HEK293 (cell line): ENCODE data around the gene PRR3.

ENCODE experiments used
- CTCF ChIA-PET: fragments of 350-600 bp; formaldehyde crosslinking; extraction: SDS; loops from one replicate; lab custom pipeline; 2021; ENCODE audit warnings: antibody characterized with exemption; lab: Yijun Ruan, JAX
- POLR2A ChIA-PET: fragments of 300-600 bp; formaldehyde crosslinking; extraction: SDS; loops from one replicate; lab custom pipeline; 2020; ENCODE audit warnings: antibody characterized with exemption, inconsistent platforms; lab: Yijun Ruan, JAX
- H3K27ac ChIP-seq: fragments of 200-500 bp; sonication (Bioruptor generic); 2 replicates; pipeline ENCODE4 v1.5.1; 2014; ENCODE audit warnings: low read depth, low read length, control low read depth, inconsistent platforms; ENCODE audit errors: extremely low read depth
- H3K36me3 ChIP-seq, 2 experiments: fragments of 200-500 bp in 1 of 2; sonication (Bioruptor generic) in 1 of 2; 1 replicate in 1 of 2; 2 replicates in 1 of 2; pipeline ENCODE4 v1.5.1; 2014 to 2017; ENCODE audit warnings: inconsistent platforms in 2 of 2, low read length in 2 of 2; ENCODE audit not compliant: control insufficient read depth in 2 of 2, insufficient read depth in 1 of 2
- H3K4me1 ChIP-seq: fragments of 200-500 bp; sonication (Bioruptor generic); 2 replicates; pipeline ENCODE4 v1.5.1; 2014; ENCODE audit warnings: mild to moderate bottlenecking, low read length, inconsistent platforms; ENCODE audit not compliant: control insufficient read depth, insufficient read depth
- H3K4me3 ChIP-seq: 2 replicates; pipeline ENCODE4 v1.5.1; 2011; ENCODE audit warnings: low read depth, mild to moderate bottlenecking, control low read depth, low read length, moderate library complexity
- H3K9me3 ChIP-seq: fragments of 200-500 bp; sonication (Bioruptor generic); 2 replicates; pipeline ENCODE4 v1.5.1; 2014; ENCODE audit warnings: low read depth, low read length, inconsistent platforms; ENCODE audit not compliant: control insufficient read depth, insufficient read depth
- KLF7 ChIP-seq: fragments of 450-650 bp; formaldehyde crosslinking; IDR thresholded peaks from 2 replicates; pipeline ENCODE4 v1.5.1; 2016; ENCODE audit warnings: missing biosample characterization, missing genetic modification characterization, borderline replicate concordance
- WT1 ChIP-seq: fragments of 450-650 bp; formaldehyde crosslinking; IDR thresholded peaks from 2 replicates; pipeline ENCODE4 v1.5.1; 2016; ENCODE audit warnings: missing biosample characterization, missing genetic modification characterization
- ZBTB21 ChIP-seq: fragments of 450-650 bp; formaldehyde crosslinking; IDR thresholded peaks from 2 replicates; pipeline ENCODE4 v1.5.1; 2017; ENCODE audit warnings: missing biosample characterization, missing genetic modification characterization
- ZEB2 ChIP-seq: fragments of 450-650 bp; formaldehyde crosslinking; IDR thresholded peaks from 2 replicates; pipeline ENCODE4 v1.5.1; 2016; ENCODE audit warnings: missing biosample characterization, missing genetic modification characterization
- ZNF174 ChIP-seq: fragments of 450-650 bp; formaldehyde crosslinking; IDR thresholded peaks from 2 replicates; pipeline ENCODE4 v1.5.0; 2017; ENCODE audit warnings: missing biosample characterization, mild to moderate bottlenecking, missing genetic modification characterization
- ZNF202 ChIP-seq: fragments of 450-650 bp; formaldehyde crosslinking; IDR thresholded peaks from 2 replicates; pipeline ENCODE4 v1.5.1; 2016; ENCODE audit warnings: missing biosample characterization, missing genetic modification characterization, borderline replicate concordance
- ZNF211 ChIP-seq: fragments of 450-650 bp; formaldehyde crosslinking; IDR thresholded peaks from 2 replicates; pipeline ENCODE4 v1.5.1; 2016; ENCODE audit warnings: low read depth, missing biosample characterization, missing genetic modification characterization
- ZNF280D ChIP-seq: fragments of 450-650 bp; formaldehyde crosslinking; IDR thresholded peaks from 2 replicates; pipeline ENCODE4 v1.5.1; 2016; ENCODE audit warnings: missing biosample characterization, missing genetic modification characterization
- ZNF335 ChIP-seq: fragments of 450-650 bp; formaldehyde crosslinking; conservative IDR thresholded peaks from 2 replicates; pipeline ENCODE4 v1.5.1; 2016; ENCODE audit warnings: missing biosample characterization, missing genetic modification characterization
- ZNF473 ChIP-seq: fragments of 450-650 bp; formaldehyde crosslinking; IDR thresholded peaks from 2 replicates; pipeline ENCODE4 v1.5.1; 2017; ENCODE audit warnings: missing biosample characterization, missing genetic modification characterization
- ZNF548 ChIP-seq: fragments of 450-650 bp; formaldehyde crosslinking; IDR thresholded peaks from 2 replicates; pipeline ENCODE4 v1.5.1; 2016; ENCODE audit warnings: missing biosample characterization, missing genetic modification characterization
- ZNF645 ChIP-seq: fragments of 450-650 bp; formaldehyde crosslinking; IDR thresholded peaks from 2 replicates; pipeline ENCODE4; 2016; ENCODE audit warnings: missing biosample characterization, missing genetic modification characterization
- ZNF776 ChIP-seq: fragments of 450-650 bp; formaldehyde crosslinking; IDR thresholded peaks from 2 replicates; pipeline ENCODE4 v1.5.0; 2017; ENCODE audit warnings: missing biosample characterization, missing genetic modification characterization, borderline replicate concordance
- ZNF792 ChIP-seq: fragments of 450-650 bp; formaldehyde crosslinking; IDR thresholded peaks from 2 replicates; pipeline ENCODE4 v1.5.1; 2016; ENCODE audit warnings: missing biosample characterization, missing genetic modification characterization
- ZNF830 ChIP-seq: fragments of 450-650 bp; IDR thresholded peaks from 2 replicates; pipeline ENCODE4 v1.5.0; 2018; ENCODE audit warnings: missing biosample characterization, missing genetic modification characterization, low read depth, mild to moderate bottlenecking, moderate library complexity
- ZSCAN16 ChIP-seq: fragments of 450-650 bp; formaldehyde crosslinking; IDR thresholded peaks from 2 replicates; pipeline ENCODE4 v1.5.1; 2016; ENCODE audit warnings: missing biosample characterization, missing genetic modification characterization
- ZXDB ChIP-seq: fragments of 450-650 bp; formaldehyde crosslinking; IDR thresholded peaks from 2 replicates; pipeline ENCODE4 v1.5.1; 2016; ENCODE audit warnings: missing biosample characterization, missing genetic modification characterization
- TF ChIP-seq, protein P1 (sequence below): fragments of 450-650 bp; formaldehyde crosslinking; IDR thresholded peaks from 2 replicates; pipeline ENCODE4 v1.5.1; 2017; ENCODE audit warnings: missing biosample characterization, missing genetic modification characterization
- TF ChIP-seq, protein P2 (sequence below): fragments of 450-650 bp; formaldehyde crosslinking; IDR thresholded peaks from 2 replicates; pipeline ENCODE4 v1.5.1; 2016; ENCODE audit warnings: missing biosample characterization, missing genetic modification characterization
- TF ChIP-seq, protein P3 (sequence below): fragments of 450-650 bp; formaldehyde crosslinking; IDR thresholded peaks from 2 replicates; pipeline ENCODE4 v1.5.1; 2016; ENCODE audit warnings: missing biosample characterization, missing genetic modification characterization, low read depth
- TF ChIP-seq, protein P4 (sequence below): fragments of 450-650 bp; formaldehyde crosslinking; IDR thresholded peaks from 2 replicates; pipeline ENCODE4 v1.5.1; 2016; ENCODE audit warnings: missing biosample characterization, missing genetic modification characterization

The PRR3 gene

DNA sequence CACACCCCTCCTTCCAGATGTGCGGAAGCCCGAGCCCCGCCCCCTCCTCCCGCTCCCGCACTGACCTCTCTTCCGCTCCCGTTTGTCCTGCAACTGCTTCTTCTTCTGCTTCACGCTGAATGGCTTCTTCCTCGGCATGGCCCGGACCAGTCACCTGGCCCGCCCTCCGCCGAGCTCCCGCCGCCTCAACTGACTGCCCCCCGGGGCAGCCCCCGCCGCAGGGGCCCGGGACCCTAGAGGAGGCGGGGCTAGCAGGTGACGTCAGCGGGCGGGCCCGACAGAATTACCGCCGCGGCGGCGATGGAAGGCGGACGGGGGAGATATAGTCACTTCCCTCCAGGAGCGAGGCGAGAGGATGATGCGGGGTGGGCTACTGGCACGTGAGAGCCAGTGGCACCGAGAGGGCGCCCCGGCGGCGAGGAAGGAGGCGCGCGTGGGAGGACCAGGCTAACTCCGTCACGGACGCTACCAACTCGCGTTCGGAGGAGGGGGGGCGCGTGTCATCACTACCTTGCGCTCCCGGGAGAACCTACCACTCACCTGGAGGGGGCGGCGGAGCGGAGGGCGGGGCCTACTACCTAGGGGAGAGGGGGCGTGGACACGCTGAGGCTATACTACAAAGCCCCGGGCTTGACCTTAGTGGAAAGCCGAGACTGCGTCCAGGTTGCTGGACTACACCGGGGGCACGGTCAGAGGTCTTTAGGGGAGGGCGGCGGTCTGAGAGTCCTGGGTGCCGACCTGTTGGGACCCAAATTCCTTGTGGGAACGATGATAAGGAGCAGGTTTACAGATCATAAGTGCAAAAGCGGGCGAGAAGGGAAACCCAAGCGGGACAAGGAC lies 809 bp upstream of the PRR3 start, which contains the start of gene GNL1:
Gene GNL1 (minus strand): TSS at position 424 of the 840 bp plus-strand sequence. CDS start 286 bp downstream, at position 138.
- Histone ChIP-seq H3K36me3 (peaks cover 20 to 53% of the 10 kb centered on the region in 2 experiments; a peak in 2 of 3 replicates), H3K9me3 (no peaks in the 10 kb centered on the region), H3K27ac (peak within 1 kb of the TSS; percentile 74), H3K4me3 (peak within 1 kb of the TSS; percentile 86), H3K4me1 (0 out of 2 replicates have a peak, but pooled peaks cover 3% of the 10 kb centered on the region)
- POLR2A ChIA-PET = interaction anchor here (0.5 to 4.1 kb wide), 13 partner anchors 9 to 1959 kb away, joined by 3 to 41 read pairs (median 5); partner anchors contain the start of genes ABCF1, DHX16, MRPS18B and PPP1R10
- CTCF ChIA-PET = interaction anchor here (0.6 to 9.2 kb wide), 4 partner anchors 13 to 116 kb away, joined by 3 to 175 read pairs (median 5); partner anchors contain the start of genes ABCF1 and DHX16
- TF ChIP-seq ZNF202 (no peak), ZNF776 (tag by site-specific recombination) (no peak), WT1 (tag by site-specific recombination) (peak; percentile 79), ZNF211 (tag by site-specific recombination) (no peak), ZNF548 (no peak), ZNF280D (tag by site-specific recombination) (no peak), ZBTB21 (peak; percentile 95), ZNF830 (tag by site-specific recombination) (no peak), ZEB2 (tag by site-specific recombination) (peak; percentile 90), ZNF792 (tag by site-specific recombination) (no peak), KLF7 (peak; percentile 13; the same call in 1 of the 2 replicates), ZNF473 (no peak), ZXDB (tag by site-specific recombination) (peak; percentile 96), ZNF335 (peak; percentile 82), ZSCAN16 (tag by site-specific recombination) (no peak), ZNF645 (tag by site-specific recombination) (no peak), ZNF174 (tag by site-specific recombination) (no peak)
- TF ChIP-seq, protein P1, sequence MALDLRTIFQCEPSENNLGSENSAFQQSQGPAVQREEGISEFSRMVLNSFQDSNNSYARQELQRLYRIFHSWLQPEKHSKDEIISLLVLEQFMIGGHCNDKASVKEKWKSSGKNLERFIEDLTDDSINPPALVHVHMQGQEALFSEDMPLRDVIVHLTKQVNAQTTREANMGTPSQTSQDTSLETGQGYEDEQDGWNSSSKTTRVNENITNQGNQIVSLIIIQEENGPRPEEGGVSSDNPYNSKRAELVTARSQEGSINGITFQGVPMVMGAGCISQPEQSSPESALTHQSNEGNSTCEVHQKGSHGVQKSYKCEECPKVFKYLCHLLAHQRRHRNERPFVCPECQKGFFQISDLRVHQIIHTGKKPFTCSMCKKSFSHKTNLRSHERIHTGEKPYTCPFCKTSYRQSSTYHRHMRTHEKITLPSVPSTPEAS = no peak
- TF ChIP-seq, protein P2, sequence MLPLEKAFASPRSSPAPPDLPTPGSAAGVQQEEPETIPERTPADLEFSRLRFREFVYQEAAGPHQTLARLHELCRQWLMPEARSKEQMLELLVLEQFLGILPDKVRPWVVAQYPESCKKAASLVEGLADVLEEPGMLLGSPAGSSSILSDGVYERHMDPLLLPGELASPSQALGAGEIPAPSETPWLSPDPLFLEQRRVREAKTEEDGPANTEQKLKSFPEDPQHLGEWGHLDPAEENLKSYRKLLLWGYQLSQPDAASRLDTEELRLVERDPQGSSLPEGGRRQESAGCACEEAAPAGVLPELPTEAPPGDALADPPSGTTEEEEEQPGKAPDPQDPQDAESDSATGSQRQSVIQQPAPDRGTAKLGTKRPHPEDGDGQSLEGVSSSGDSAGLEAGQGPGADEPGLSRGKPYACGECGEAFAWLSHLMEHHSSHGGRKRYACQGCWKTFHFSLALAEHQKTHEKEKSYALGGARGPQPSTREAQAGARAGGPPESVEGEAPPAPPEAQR = no peak
- TF ChIP-seq, protein P3, sequence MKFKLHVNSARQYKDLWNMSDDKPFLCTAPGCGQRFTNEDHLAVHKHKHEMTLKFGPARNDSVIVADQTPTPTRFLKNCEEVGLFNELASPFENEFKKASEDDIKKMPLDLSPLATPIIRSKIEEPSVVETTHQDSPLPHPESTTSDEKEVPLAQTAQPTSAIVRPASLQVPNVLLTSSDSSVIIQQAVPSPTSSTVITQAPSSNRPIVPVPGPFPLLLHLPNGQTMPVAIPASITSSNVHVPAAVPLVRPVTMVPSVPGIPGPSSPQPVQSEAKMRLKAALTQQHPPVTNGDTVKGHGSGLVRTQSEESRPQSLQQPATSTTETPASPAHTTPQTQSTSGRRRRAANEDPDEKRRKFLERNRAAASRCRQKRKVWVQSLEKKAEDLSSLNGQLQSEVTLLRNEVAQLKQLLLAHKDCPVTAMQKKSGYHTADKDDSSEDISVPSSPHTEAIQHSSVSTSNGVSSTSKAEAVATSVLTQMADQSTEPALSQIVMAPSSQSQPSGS = peak; percentile 99
- TF ChIP-seq, protein P4, sequence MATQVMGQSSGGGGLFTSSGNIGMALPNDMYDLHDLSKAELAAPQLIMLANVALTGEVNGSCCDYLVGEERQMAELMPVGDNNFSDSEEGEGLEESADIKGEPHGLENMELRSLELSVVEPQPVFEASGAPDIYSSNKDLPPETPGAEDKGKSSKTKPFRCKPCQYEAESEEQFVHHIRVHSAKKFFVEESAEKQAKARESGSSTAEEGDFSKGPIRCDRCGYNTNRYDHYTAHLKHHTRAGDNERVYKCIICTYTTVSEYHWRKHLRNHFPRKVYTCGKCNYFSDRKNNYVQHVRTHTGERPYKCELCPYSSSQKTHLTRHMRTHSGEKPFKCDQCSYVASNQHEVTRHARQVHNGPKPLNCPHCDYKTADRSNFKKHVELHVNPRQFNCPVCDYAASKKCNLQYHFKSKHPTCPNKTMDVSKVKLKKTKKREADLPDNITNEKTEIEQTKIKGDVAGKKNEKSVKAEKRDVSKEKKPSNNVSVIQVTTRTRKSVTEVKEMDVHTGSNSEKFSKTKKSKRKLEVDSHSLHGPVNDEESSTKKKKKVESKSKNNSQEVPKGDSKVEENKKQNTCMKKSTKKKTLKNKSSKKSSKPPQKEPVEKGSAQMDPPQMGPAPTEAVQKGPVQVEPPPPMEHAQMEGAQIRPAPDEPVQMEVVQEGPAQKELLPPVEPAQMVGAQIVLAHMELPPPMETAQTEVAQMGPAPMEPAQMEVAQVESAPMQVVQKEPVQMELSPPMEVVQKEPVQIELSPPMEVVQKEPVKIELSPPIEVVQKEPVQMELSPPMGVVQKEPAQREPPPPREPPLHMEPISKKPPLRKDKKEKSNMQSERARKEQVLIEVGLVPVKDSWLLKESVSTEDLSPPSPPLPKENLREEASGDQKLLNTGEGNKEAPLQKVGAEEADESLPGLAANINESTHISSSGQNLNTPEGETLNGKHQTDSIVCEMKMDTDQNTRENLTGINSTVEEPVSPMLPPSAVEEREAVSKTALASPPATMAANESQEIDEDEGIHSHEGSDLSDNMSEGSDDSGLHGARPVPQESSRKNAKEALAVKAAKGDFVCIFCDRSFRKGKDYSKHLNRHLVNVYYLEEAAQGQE = no peak
